Stomach (tissue), 4 donors: ENCODE data around the gene IFNB1.

ENCODE experiments used
- POLR2A ChIP-seq, 4 donors: fragments of 450-650 bp; IDR thresholded peaks; one replicate each; pipeline ENCODE4 v1.6.1; 2016; ENCODE audit warnings: antibody characterized with exemption in 4 of 4, control low read depth in 2 of 4, mild to moderate bottlenecking in 1 of 4, moderate library complexity in 1 of 4
- POLR2AphosphoS5 ChIP-seq, 3 donors: sonication (generic); formaldehyde crosslinking; IDR thresholded peaks; one replicate each; pipeline ENCODE4 v1.6.1; 2016; ENCODE audit warnings: antibody characterized with exemption in 3 of 3
- TF ChIP-seq, protein P1 (sequence below), 7 experiments: fragments of 450-650 bp in 4 of 7; fragments of 200-600 bp in 3 of 7; sonication (generic) in 3 of 7; IDR thresholded peaks; one replicate each; pipeline ENCODE4 v1.5.1; 2016 to 2019; ENCODE audit warnings: antibody characterized with exemption in 7 of 7, control low read depth in 2 of 7, mild to moderate bottlenecking in 1 of 7

DNA sequence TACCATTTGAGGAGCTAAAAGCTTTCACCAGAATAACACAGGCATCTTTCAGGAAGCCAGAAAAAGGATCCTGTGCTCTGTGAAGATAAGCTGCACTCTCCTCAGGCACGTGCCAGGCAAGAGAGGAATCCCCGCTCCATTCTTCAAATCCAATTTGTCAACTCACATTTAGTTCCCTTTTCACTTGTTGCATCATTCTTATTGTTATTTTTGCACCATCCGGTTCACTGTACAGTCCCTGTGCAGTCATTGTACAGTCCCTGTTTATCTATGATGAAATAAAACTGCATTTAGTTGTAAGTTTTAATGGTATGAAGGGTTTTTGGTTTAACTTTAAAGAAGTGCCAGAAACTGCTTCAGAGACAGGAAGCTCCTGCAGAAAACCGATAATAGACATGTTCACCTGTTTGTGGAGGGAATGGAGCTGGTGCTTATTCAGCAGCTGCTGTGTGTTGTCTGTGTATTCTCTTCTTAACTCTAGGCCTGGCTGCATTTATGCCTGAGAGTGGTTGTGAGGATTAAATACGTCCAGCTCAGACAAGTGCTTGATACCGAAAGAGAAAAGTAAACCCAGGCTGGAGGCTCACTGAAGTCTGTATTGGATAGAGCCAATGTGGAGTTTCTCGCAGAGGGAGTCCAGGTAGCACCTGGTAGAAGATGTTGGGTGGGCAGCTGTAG is 41.5 kb upstream of the IFNB1 start:
- TF ChIP-seq, protein P1, sequence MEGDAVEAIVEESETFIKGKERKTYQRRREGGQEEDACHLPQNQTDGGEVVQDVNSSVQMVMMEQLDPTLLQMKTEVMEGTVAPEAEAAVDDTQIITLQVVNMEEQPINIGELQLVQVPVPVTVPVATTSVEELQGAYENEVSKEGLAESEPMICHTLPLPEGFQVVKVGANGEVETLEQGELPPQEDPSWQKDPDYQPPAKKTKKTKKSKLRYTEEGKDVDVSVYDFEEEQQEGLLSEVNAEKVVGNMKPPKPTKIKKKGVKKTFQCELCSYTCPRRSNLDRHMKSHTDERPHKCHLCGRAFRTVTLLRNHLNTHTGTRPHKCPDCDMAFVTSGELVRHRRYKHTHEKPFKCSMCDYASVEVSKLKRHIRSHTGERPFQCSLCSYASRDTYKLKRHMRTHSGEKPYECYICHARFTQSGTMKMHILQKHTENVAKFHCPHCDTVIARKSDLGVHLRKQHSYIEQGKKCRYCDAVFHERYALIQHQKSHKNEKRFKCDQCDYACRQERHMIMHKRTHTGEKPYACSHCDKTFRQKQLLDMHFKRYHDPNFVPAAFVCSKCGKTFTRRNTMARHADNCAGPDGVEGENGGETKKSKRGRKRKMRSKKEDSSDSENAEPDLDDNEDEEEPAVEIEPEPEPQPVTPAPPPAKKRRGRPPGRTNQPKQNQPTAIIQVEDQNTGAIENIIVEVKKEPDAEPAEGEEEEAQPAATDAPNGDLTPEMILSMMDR (IDR thresholded peaks at IDR 0.05) = no peak
- TF ChIP-seq POLR2A (IDR thresholded peaks at IDR 0.05) (no peak), POLR2AphosphoS5 (IDR thresholded peaks at IDR 0.05) (no peak)
